Upper lobe of right lung (tissue), 1 donor: ENCODE results near the gene UBE2G1. TPM values are rescaled to one million over a fixed set of nuclear protein-coding genes. Genes with fewer than 3 reads are reported as not detected.
"Not testable (repeated sequence)": the region's sequence is repeated elsewhere in the genome, so short reads cannot be mapped to it uniquely, and the experiment has no call there.

Experiments used
- ATAC-seq: fragments of 200-7000 bp; cut with Tn5 transposase; one replicate; pipeline ENCODE4 v1.9.1; 2020; ENCODE audit warnings: mild to moderate bottlenecking, moderate library complexity
- DNase-seq: peaks from one replicate; pipeline ENCODE4 v3.0.0-alpha.2; 2020
- H3K27ac ChIP-seq: fragments of 200-600 bp; one replicate; pipeline ENCODE4 v1.8.0; 2022
- H3K27me3 ChIP-seq: fragments of 200-600 bp; one replicate; pipeline ENCODE4 v1.8.0; 2022; ENCODE audit warnings: mild to moderate bottlenecking
- H3K36me3 ChIP-seq: fragments of 200-600 bp; one replicate; pipeline ENCODE4 v1.8.0; 2022
- H3K4me1 ChIP-seq: fragments of 200-600 bp; one replicate; pipeline ENCODE4 v1.8.0; 2022
- H3K4me3 ChIP-seq: fragments of 200-600 bp; one replicate; pipeline ENCODE4 v1.8.0; 2022; ENCODE audit warnings: mild to moderate bottlenecking
- H3K9me3 ChIP-seq: fragments of 200-600 bp; one replicate; pipeline ENCODE4 v1.8.0; 2022
- intact Hi-C: fragments of 100-400 bp; cut with DNase I; formaldehyde crosslinking; loops from one replicate; pipeline ENCODE4 v1.11.0; 2022
- total RNA-seq: library from RNA; stranded (reverse); fragmentation: NEBNext Ultra II Directional; extraction: Animal tissue kit (Norgen Biotek cat#: 25700); gene quantifications from one replicate; pipeline ENCODE4 v1.2.1, GENCODE V29; 2021
- TF ChIP-seq, protein P1 (sequence below): fragments of 200-600 bp; IDR thresholded peaks from one replicate; pipeline ENCODE4 v1.8.0; 2022; ENCODE audit warnings: antibody characterized with exemption
- donor health status: DM: no; HTN: yes; CAD: no; lungs with severe emphysema.

The UBE2G1 gene
- total RNA-seq, 1 donor from 2014 or later: 38.4 TPM

DNA sequence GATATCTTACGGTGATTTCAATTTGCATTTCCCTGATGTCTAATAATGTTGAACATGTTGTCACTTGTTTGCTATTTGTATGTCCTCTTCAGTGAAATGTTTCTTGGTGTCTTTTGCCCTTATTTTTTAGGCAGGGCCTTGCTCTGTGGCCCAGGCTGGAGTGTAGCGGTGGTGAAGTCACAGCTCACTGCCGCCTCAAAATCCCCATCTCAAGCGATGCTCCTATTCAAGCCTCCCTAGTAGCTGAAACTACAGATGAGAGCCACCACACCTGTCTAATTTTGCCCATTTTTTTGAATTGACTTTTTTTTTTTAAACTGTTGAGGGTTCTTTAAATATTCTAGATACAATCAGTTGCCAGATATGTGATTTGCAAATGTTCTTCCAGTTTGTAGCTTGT, 8.3 kb downstream of the UBE2G1 start:
- Histone ChIP-seq H3K36me3 (peaks cover 7% of the 10 kb centered on the region), H3K27me3 (no peaks in the 10 kb centered on the region), H3K9me3 (no peaks in the 10 kb centered on the region), H3K27ac (no peak overlapping the region), H3K4me1 (peaks cover 28% of the 10 kb centered on the region), H3K4me3 (no peak overlapping the region)
- DNase-seq: no peak
- intact Hi-C loops: no loop called here
- TF ChIP-seq, protein P1, sequence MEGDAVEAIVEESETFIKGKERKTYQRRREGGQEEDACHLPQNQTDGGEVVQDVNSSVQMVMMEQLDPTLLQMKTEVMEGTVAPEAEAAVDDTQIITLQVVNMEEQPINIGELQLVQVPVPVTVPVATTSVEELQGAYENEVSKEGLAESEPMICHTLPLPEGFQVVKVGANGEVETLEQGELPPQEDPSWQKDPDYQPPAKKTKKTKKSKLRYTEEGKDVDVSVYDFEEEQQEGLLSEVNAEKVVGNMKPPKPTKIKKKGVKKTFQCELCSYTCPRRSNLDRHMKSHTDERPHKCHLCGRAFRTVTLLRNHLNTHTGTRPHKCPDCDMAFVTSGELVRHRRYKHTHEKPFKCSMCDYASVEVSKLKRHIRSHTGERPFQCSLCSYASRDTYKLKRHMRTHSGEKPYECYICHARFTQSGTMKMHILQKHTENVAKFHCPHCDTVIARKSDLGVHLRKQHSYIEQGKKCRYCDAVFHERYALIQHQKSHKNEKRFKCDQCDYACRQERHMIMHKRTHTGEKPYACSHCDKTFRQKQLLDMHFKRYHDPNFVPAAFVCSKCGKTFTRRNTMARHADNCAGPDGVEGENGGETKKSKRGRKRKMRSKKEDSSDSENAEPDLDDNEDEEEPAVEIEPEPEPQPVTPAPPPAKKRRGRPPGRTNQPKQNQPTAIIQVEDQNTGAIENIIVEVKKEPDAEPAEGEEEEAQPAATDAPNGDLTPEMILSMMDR: no peak
- no peak for ATAC-seq

DNA sequence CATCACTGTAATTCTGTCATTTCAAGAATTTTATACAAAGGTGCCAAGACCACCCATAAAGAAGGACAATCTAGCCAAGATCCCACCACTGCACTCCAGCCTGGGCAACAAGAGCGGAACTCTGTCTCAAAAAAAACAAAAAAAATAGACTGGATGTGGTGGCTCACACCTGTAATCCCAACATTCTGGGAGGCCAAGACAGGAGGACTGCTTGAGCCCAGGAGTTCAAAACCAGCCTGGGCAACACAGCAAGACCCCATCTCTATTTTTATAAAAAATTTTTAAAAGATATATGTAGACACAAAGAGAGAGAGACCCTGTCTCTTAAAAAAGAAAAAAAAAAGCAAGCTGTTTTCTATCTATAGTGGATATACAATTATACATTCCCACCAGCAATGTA, 8.8 kb downstream of the UBE2G1 start:
- ATAC-seq: no peak
- intact Hi-C loops: no loop called here
- DNase-seq: no peak

DNA sequence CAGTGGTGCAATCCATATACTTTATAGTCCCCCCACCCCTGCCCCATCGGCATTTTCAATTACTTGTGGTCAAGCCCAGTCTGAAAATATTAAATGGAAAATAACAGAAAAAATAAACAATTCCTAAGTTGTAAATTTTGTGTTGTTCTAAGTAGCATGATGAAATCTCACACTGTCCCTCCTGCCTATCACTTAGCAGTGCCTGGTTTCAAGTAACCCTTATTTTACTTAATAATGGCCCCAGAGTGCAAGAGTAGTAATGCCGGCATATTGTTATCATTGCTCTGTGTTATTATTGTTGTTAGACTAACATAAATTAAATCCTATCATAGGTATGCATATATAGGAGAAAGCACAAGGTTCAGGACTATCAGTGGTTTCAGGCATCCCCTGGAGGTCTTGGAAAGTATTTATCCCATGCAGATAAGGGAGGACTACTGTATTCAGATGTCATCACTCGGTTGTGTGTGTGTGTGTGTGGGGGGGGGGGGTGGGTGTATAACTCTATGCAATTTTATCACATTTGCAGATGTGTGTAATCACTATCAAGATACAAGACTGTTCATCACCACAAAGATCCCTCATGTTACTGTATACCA, 9.3 kb downstream of the UBE2G1 start:
- no peak overlapping the region for H3K27ac ChIP-seq
- peaks cover 22% of the 10 kb centered on the region for H3K4me1 ChIP-seq
- TF ChIP-seq, protein P1: no peak
- H3K9me3 ChIP-seq: no peaks in the 10 kb centered on the region
- intact Hi-C loops: no loop called here
- no peaks in the 10 kb centered on the region for H3K27me3 ChIP-seq
- ATAC-seq: no peak
- no peak for DNase-seq
- peaks cover 1% of the 10 kb centered on the region for H3K36me3 ChIP-seq
- no peak overlapping the region for H3K4me3 ChIP-seq

More for the DNA sequence above, 8.8 kb downstream of the UBE2G1 start:
- TF ChIP-seq, protein P1: no peak
- Histone ChIP-seq H3K9me3 (no peaks in the 10 kb centered on the region), H3K36me3 (peaks cover 7% of the 10 kb centered on the region), H3K4me3 (no peak overlapping the region), H3K27me3 (no peaks in the 10 kb centered on the region), H3K4me1 (peaks cover 28% of the 10 kb centered on the region), H3K27ac (no peak overlapping the region)

DNA sequence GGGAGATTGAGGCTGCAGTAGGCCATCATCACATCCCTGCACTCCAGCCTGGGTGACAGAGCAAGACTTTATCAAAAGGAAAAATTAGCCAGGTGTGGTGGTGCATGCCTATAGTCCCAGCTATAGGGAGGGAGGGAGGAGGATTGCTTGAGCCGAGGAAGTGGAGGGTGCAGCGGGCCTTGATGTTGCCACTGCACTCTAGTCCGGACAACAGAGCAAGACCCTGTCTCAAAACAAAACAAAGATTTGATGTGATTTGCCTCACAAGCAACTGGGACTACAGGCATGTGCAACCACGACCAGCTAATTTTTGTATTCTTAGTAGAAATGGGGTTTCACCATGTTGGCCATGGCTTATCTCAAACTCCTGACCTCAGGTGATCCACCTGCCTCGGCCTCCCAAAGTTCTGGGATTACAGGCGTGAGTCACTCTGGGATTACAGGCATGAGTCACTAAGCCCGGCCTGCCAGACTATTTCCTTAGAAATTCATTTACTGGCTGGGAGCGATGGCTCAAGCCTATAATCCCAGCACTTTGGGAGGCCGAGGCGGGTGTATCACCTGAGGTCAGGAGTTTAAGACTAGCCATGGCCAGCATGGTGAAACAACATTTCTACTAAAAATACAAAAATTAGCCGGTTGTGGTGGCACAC, 11.5 kb downstream of the UBE2G1 start:
- H3K9me3 ChIP-seq: no peaks in the 10 kb centered on the region
- no peak for ATAC-seq
- no peak overlapping the region for H3K27ac ChIP-seq
- intact Hi-C loops: no loop called here
- peaks cover 15% of the 10 kb centered on the region for H3K4me1 ChIP-seq
- no peaks in the 10 kb centered on the region for H3K36me3 ChIP-seq
- TF ChIP-seq, protein P1: no peak
- no peaks in the 10 kb centered on the region for H3K27me3 ChIP-seq
- DNase-seq: no peak
- no peak overlapping the region for H3K4me3 ChIP-seq

DNA sequence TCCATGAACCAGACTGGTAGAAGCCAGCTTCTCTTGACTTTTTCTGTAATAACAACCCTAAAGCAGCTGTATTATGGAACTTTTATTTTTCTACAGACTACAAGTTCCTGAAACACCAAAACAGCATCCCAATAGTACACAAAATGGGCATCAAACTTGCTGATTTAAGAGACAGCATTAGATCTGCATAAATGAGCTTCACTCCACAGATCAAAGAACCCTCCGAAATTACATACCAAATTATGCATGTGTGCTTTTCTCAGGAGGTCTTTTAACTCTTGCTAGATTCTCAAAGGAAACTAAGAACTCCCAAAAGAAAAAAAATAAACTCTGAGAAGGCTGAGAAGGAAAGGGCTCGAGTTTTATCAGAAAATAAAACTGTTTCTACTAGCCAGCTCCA, 12.3 kb downstream of the UBE2G1 start:
- H3K27ac ChIP-seq: no peak overlapping the region
- intact Hi-C loops: no loop called here
- H3K4me1 ChIP-seq: peaks cover 7% of the 10 kb centered on the region
- H3K36me3 ChIP-seq: no peaks in the 10 kb centered on the region
- TF ChIP-seq, protein P1: no peak
- DNase-seq (no peak), ATAC-seq (no peak)
- no peak overlapping the region for H3K4me3 ChIP-seq
- H3K9me3 ChIP-seq: no peaks in the 10 kb centered on the region
- H3K27me3 ChIP-seq: no peaks in the 10 kb centered on the region

DNA sequence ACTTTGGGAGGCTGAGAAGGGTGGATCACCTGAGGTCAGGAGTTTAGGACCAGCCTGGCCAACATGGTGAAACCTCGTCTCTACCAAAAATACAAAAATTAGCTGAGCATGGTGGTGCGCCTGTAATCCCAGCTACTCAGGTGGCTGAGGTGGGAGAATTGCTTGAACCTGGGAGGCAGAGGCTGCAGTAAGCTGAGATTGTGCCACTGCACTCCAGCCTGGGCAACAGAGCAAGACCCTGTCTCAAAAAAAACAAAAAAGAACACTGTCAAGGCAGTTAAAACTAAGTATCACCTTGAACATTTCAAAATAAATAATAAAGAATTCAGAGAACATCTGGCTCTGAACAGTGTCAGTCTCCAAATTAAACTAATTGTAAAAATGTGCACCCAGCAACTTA, 16.3 kb downstream of the UBE2G1 start:
- DNase-seq, ATAC-seq, H3K4me3 ChIP-seq, H3K9me3 ChIP-seq, H3K27me3 ChIP-seq, intact Hi-C loops, H3K36me3 ChIP-seq, H3K27ac ChIP-seq: not testable (repeated sequence)
- peaks cover 14% of the 10 kb centered on the region for H3K4me1 ChIP-seq
